Measurements from ENCODE around the gene PLCL2.

Gene PLCL2

DNA sequence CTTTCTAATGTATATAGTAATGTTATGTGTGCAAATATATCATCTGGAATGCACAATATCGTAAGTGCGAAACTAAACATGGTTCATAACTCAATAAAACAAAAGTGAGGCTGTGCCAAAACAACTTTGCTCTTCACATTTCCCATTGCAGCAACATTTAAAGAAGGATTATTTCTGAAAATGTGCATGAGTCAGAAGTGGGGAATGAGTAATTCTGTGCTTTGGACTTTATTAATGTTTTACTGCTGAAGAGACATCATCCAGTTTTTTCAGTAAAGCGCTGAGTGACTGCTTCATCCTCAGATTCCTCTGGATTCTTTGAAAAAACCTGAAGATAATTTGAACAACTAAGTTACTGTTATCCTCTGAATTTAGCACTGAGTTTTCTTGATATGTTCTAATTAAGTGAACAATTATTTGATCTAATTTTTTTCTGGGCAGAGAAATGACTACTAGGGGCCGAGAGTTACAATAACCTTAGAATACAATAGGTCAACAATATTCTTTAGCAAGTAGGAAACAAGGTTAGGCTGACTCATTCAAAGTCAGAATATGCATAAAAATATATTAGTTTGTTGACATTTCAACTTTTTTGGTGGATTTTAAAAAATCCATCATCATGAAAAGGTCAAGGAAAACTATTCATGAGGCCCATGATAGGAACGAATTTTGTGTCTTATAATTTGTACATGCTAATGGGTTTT is 20.0 kb upstream of the PLCL2 start:
- no peak overlapping the region for H3K9ac ChIP-seq (ENCODE audit: low read length)
- no peaks in the 10 kb centered on the region for H3K27me3 ChIP-seq (replicated peaks; ENCODE audit: insufficient read depth, low read length)
- H3K27ac ChIP-seq (ENCODE audit: low read length): no peak overlapping the region
- no peak for DNase-seq
- no peak overlapping the region for H3K4me2 ChIP-seq (ENCODE audit: low read depth, low read length)
- H3K4me1 ChIP-seq (ENCODE audit: low read length): no peaks in the 10 kb centered on the region
- no peaks in the 10 kb centered on the region for H3F3A ChIP-seq (ENCODE audit: insufficient read depth, low read length)
- TF ChIP-seq EZH2phosphoT487 (IDR thresholded peaks at IDR 0.05; ENCODE audit: low read length): no peak
- TF ChIP-seq EZH2 (optimal IDR thresholded peaks at IDR 0.05; ENCODE audit: low read depth, low read length): no peak
- TF ChIP-seq, protein P1, sequence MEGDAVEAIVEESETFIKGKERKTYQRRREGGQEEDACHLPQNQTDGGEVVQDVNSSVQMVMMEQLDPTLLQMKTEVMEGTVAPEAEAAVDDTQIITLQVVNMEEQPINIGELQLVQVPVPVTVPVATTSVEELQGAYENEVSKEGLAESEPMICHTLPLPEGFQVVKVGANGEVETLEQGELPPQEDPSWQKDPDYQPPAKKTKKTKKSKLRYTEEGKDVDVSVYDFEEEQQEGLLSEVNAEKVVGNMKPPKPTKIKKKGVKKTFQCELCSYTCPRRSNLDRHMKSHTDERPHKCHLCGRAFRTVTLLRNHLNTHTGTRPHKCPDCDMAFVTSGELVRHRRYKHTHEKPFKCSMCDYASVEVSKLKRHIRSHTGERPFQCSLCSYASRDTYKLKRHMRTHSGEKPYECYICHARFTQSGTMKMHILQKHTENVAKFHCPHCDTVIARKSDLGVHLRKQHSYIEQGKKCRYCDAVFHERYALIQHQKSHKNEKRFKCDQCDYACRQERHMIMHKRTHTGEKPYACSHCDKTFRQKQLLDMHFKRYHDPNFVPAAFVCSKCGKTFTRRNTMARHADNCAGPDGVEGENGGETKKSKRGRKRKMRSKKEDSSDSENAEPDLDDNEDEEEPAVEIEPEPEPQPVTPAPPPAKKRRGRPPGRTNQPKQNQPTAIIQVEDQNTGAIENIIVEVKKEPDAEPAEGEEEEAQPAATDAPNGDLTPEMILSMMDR (IDR thresholded peaks at IDR 0.05; ENCODE audit: low read length): no peak
- no peaks in the 10 kb centered on the region for H3K36me3 ChIP-seq (replicated peaks; ENCODE audit: insufficient read depth, low read length)
- H3K9me3 ChIP-seq (replicated peaks; ENCODE audit: insufficient read depth, low read length): no peaks in the 10 kb centered on the region
- H2AFZ ChIP-seq (ENCODE audit: low read length): no peak overlapping the region
- no peaks in the 10 kb centered on the region for H3K79me2 ChIP-seq (ENCODE audit: low read length)
- no peaks in the 10 kb centered on the region for H4K20me1 ChIP-seq (ENCODE audit: insufficient read depth, low read length)
- H3K4me3 ChIP-seq (ENCODE audit: low read length): no peak overlapping the region
- no peaks in the 10 kb centered on the region for H3K9me2 ChIP-seq (replicated peaks; ENCODE audit: insufficient read depth, low read length)

DNA sequence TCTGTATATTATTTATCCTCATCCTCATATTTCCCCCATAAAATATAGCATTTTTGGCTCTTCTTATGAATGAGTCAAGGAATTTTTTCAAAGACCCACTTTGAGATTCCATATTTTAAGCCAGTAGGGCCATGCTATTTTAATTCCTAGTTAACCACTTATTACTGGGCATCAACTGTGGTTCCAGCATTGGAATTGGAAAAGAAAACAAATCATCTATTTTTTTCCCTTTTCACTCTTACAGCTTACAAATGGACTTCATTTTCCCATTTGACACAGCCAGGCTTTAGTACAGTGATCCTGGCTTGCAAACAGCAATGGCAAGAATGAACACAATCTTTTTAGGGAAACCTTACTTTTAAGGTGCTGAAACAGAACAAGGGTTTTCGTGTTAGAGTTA is 19.4 kb upstream of the PLCL2 start:
- no peaks in the 10 kb centered on the region for H3K27me3 ChIP-seq (replicated peaks; ENCODE audit: insufficient read depth, low read length)
- no peak for TF ChIP-seq EZH2 (optimal IDR thresholded peaks at IDR 0.05; ENCODE audit: low read depth, low read length)
- TF ChIP-seq EZH2phosphoT487 (IDR thresholded peaks at IDR 0.05; ENCODE audit: low read length): no peak
- TF ChIP-seq, protein P1 (IDR thresholded peaks at IDR 0.05; ENCODE audit: low read length): no peak
- H3K4me2 ChIP-seq (ENCODE audit: low read depth, low read length): no peak overlapping the region
- H3K9ac ChIP-seq (ENCODE audit: low read length): no peak overlapping the region
- H3K9me3 ChIP-seq (replicated peaks; ENCODE audit: insufficient read depth, low read length): no peaks in the 10 kb centered on the region
- no peaks in the 10 kb centered on the region for H3K36me3 ChIP-seq (replicated peaks; ENCODE audit: insufficient read depth, low read length)
- H3K79me2 ChIP-seq (ENCODE audit: low read length): no peaks in the 10 kb centered on the region
- H3K4me1 ChIP-seq (ENCODE audit: low read length): no peaks in the 10 kb centered on the region
- H3K4me3 ChIP-seq (ENCODE audit: low read length): no peak overlapping the region
- no peaks in the 10 kb centered on the region for H4K20me1 ChIP-seq (ENCODE audit: insufficient read depth, low read length)
- no peaks in the 10 kb centered on the region for H3K9me2 ChIP-seq (replicated peaks; ENCODE audit: insufficient read depth, low read length)
- no peak for DNase-seq
- no peak overlapping the region for H2AFZ ChIP-seq (ENCODE audit: low read length)
- H3K27ac ChIP-seq (ENCODE audit: low read length): no peak overlapping the region
- H3F3A ChIP-seq (ENCODE audit: insufficient read depth, low read length): no peaks in the 10 kb centered on the region

DNA sequence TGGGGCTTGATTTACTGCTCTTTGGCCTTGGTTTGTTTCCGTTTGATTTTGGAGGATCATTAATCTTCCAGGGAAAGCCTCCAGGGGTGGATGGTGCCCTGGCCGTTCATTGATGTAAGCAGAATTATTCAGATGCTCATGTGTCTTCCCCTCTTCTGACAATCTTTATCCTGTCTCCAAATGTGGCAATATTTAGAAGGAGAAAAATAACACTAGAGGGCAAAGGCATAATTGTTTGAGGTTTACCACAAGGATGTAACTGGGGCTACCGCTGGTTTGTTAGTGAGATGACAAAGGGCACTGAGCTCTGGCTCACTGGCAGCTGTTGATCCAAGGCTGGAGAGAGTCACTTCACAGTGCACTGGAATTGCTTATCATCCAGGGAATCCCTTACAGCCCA is 18.2 kb upstream of the PLCL2 start:
- no peaks in the 10 kb centered on the region for H3K79me2 ChIP-seq (ENCODE audit: low read length)
- H3K4me1 ChIP-seq (ENCODE audit: low read length): no peaks in the 10 kb centered on the region
- no peaks in the 10 kb centered on the region for H4K20me1 ChIP-seq (ENCODE audit: insufficient read depth, low read length)
- TF ChIP-seq EZH2phosphoT487 (IDR thresholded peaks at IDR 0.05; ENCODE audit: low read length) (no peak), EZH2 (optimal IDR thresholded peaks at IDR 0.05; ENCODE audit: low read depth, low read length) (no peak)
- TF ChIP-seq, protein P1 (IDR thresholded peaks at IDR 0.05; ENCODE audit: low read length): no peak
- H3K4me3 ChIP-seq (ENCODE audit: low read length): no peak overlapping the region
- no peak for DNase-seq
- H3K9ac ChIP-seq (ENCODE audit: low read length): no peak overlapping the region
- no peaks in the 10 kb centered on the region for H3K27me3 ChIP-seq (replicated peaks; ENCODE audit: insufficient read depth, low read length)
- H3K27ac ChIP-seq (ENCODE audit: low read length): no peak overlapping the region
- H3K4me2 ChIP-seq (ENCODE audit: low read depth, low read length): no peak overlapping the region
- no peaks in the 10 kb centered on the region for H3K9me3 ChIP-seq (replicated peaks; ENCODE audit: insufficient read depth, low read length)
- no peak overlapping the region for H2AFZ ChIP-seq (ENCODE audit: low read length)
- H3F3A ChIP-seq (ENCODE audit: insufficient read depth, low read length): no peaks in the 10 kb centered on the region
- H3K36me3 ChIP-seq (replicated peaks; ENCODE audit: insufficient read depth, low read length): no peaks in the 10 kb centered on the region
- H3K9me2 ChIP-seq (replicated peaks; ENCODE audit: insufficient read depth, low read length): no peaks in the 10 kb centered on the region
